OCI-LY7 (cell line): ENCODE results near the gene HSPBP1. TPM values are rescaled to one million over a fixed set of nuclear protein-coding genes. Genes with fewer than 3 reads are reported as not detected.

Experiments used
- BruUV-seq: library from RNA; stranded (reverse); fragments of 400-500 nt; replicated peaks from 2 replicates; lab custom pipeline; 2021; lab: Mats Ljungman, UMichigan
- CTCF ChIA-PET: fragments of 300-600 bp; sonication (Branson Sonifier 250); formaldehyde crosslinking; loops from one replicate; lab custom pipeline; 2022; ENCODE audit warnings: antibody characterized with exemption; ENCODE audit not compliant: unreplicated experiment; lab: Charles Lee
- POLR2A ChIA-PET: fragments of 300-600 bp; sonication (Branson Sonifier 250); formaldehyde crosslinking; loops from one replicate; lab custom pipeline; 2022; ENCODE audit warnings: antibody characterized with exemption; lab: Charles Lee
- DNase-seq: peaks from one replicate; pipeline ENCODE4 v3.0.0-alpha.2; 2015; ENCODE audit warnings: low spot score
- H2AFZ ChIP-seq: fragments of 200-600 bp; sonication (generic), shearing (Covaris generic); 2 replicates; pipeline ENCODE4 v1.6.1; 2014; ENCODE audit warnings: mild to moderate bottlenecking, antibody characterized with exemption, low read length, moderate library complexity
- H3K27ac ChIP-seq: fragments of 200-600 bp; sonication (generic); 2 replicates; pipeline ENCODE4 v1.5.1; 2014; ENCODE audit warnings: mixed run types, low read depth, mild to moderate bottlenecking, moderate library complexity, low read length, inconsistent platforms; ENCODE audit not compliant: poor library complexity, severe bottlenecking
- H3K36me3 ChIP-seq: fragments of 200-600 bp; sonication (generic); 2 replicates; pipeline ENCODE4 v1.6.1; 2014; ENCODE audit warnings: mild to moderate bottlenecking, antibody characterized with exemption, low read length, moderate library complexity, mixed read lengths; ENCODE audit not compliant: insufficient read depth
- H3K4me1 ChIP-seq: fragments of 200-600 bp; sonication (generic); 2 replicates; pipeline ENCODE4 v1.5.1; 2014; ENCODE audit warnings: mild to moderate bottlenecking, low read length; ENCODE audit not compliant: insufficient read depth, poor library complexity, severe bottlenecking
- H3K4me2 ChIP-seq: fragments of 200-600 bp; sonication (generic); 2 replicates; pipeline ENCODE4 v1.6.1; 2014; ENCODE audit warnings: mild to moderate bottlenecking, low read length
- H3K4me3 ChIP-seq: fragments of 200-600 bp; sonication (generic); 2 replicates; pipeline ENCODE4 v1.5.1; 2014; ENCODE audit warnings: mild to moderate bottlenecking, low read depth, low read length; ENCODE audit not compliant: poor library complexity, severe bottlenecking
- H3K79me2 ChIP-seq: fragments of 200-600 bp; sonication (generic); 2 replicates; pipeline ENCODE4 v1.6.1; 2016; ENCODE audit warnings: low read depth, mild to moderate bottlenecking, low read length, moderate library complexity, mixed read lengths; ENCODE audit not compliant: insufficient read depth
- H3K9me2 ChIP-seq: fragments of 200-600 bp; sonication (generic); 2 replicates; pipeline ENCODE4 v1.6.1; 2016; ENCODE audit warnings: mild to moderate bottlenecking, low read length, mixed read lengths; ENCODE audit not compliant: insufficient read depth
- H3K9me3 ChIP-seq: fragments of 200-600 bp; sonication (generic); 2 replicates; pipeline ENCODE4 v1.6.1; 2014; ENCODE audit warnings: mild to moderate bottlenecking, mixed run types, low read length, mixed read lengths
- H4K20me1 ChIP-seq: fragments of 200-600 bp; sonication (generic); 2 replicates; pipeline ENCODE4 v1.6.1; 2014; ENCODE audit warnings: mild to moderate bottlenecking, antibody characterized with exemption, low read length, moderate library complexity, mixed read lengths; ENCODE audit not compliant: insufficient read depth
- EZH2phosphoT487 ChIP-seq: fragments of 200-600 bp; sonication (generic); IDR thresholded peaks from 2 replicates; pipeline ENCODE4 v1.6.1; 2018; ENCODE audit warnings: low read depth, borderline replicate concordance, mild to moderate bottlenecking, mixed run types, antibody characterized with exemption, low read length, moderate library complexity, mixed read lengths
- intact Hi-C: fragments of 100-400 bp; cut with micrococcal nuclease; formaldehyde crosslinking; loops from one replicate; pipeline ENCODE4 v1.10.0; 2022; ENCODE audit not compliant: unreplicated experiment
- total RNA-seq, 2 experiments: library from RNA; depleted of rRNA in 1 of 2; stranded (reverse); fragments of >200 nt in 1 of 2; shearing (Covaris generic) in 1 of 2; gene quantifications; 2 replicates each; pipeline ENCODE4 v1.2.3, GENCODE V29; 2014 to 2022
- TF ChIP-seq, protein P1 (sequence below): fragments of 200-600 bp; sonication (generic); conservative IDR thresholded peaks from 2 replicates; pipeline ENCODE4 v1.5.1; 2014; ENCODE audit warnings: mild to moderate bottlenecking, antibody characterized with exemption, low read length, moderate library complexity, mixed read lengths

The HSPBP1 gene
- total RNA-seq, 2 experiments from 2014 or later, result 38.7 to 41.3 TPM

DNA sequence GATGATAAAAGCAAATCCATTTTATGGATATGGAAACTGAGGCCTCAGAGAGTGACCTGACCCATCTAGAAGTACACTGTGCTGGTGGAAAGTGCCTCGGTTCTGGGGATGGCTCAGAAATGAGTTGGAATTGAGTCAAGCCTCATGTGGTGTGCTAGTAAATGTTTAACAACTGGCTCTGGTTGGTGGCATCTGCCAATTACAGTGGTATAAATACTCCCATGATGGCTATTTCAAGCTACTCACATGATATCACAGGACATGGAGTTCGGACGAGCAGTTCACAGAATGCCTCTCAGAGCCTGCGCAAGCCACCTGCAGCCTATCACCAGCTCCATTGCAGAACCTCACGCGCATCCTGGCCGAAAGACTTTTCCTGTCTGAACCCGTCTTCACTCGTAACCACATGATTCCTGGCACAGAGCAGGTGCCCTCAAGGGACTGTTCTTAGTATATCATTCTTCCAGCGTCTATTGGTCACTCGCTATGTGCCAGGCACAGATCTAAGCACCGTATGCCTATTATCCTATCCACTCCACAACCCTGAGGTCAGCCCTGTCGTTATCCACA, 36.1 kb upstream of the HSPBP1 start:
- Histone ChIP-seq H3K4me2 (no peak overlapping the region), H4K20me1 (no peaks in the 10 kb centered on the region), H3K36me3 (no peaks in the 10 kb centered on the region), H3K9me3 (no peaks in the 10 kb centered on the region), H3K9me2 (no peaks in the 10 kb centered on the region), H3K4me1 (peaks cover 5% of the 10 kb centered on the region), H3K27ac (no peak overlapping the region), H3K79me2 (no peaks in the 10 kb centered on the region), H2AFZ (no peak overlapping the region), H3K4me3 (no peak overlapping the region)
- TF ChIP-seq, protein P1, sequence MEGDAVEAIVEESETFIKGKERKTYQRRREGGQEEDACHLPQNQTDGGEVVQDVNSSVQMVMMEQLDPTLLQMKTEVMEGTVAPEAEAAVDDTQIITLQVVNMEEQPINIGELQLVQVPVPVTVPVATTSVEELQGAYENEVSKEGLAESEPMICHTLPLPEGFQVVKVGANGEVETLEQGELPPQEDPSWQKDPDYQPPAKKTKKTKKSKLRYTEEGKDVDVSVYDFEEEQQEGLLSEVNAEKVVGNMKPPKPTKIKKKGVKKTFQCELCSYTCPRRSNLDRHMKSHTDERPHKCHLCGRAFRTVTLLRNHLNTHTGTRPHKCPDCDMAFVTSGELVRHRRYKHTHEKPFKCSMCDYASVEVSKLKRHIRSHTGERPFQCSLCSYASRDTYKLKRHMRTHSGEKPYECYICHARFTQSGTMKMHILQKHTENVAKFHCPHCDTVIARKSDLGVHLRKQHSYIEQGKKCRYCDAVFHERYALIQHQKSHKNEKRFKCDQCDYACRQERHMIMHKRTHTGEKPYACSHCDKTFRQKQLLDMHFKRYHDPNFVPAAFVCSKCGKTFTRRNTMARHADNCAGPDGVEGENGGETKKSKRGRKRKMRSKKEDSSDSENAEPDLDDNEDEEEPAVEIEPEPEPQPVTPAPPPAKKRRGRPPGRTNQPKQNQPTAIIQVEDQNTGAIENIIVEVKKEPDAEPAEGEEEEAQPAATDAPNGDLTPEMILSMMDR, result no peak
- no peak for TF ChIP-seq EZH2phosphoT487
- BruUV-seq, result no TSS peak
- CTCF ChIA-PET, result interaction anchor here (0.6 kb wide), 1 partner anchor 23 kb away, joined by 4 read pairs; no protein-coding TSS in a partner anchor
- DNase-seq, result no peak
- intact Hi-C loops, result no loop called here
- POLR2A ChIA-PET, result no interaction called here

- POLR2A ChIA-PET, result no interaction called here
- BruUV-seq, result no TSS peak
Observed at GRCh38 chr19:55314396-55314795, 34.5 kb upstream of the HSPBP1 start.

More at GRCh38 chr19:55314396-55314795, 34.5 kb upstream of the HSPBP1 start:
- H3K36me3 ChIP-seq, result peaks cover 5% of the 10 kb centered on the region
- CTCF ChIA-PET, result no interaction called here
- no peaks in the 10 kb centered on the region for H4K20me1 ChIP-seq
- H3K4me2 ChIP-seq, result no peak overlapping the region
- H3K4me1 ChIP-seq, result peaks cover 21% of the 10 kb centered on the region
- H3K4me3 ChIP-seq, result no peak overlapping the region
- no peak overlapping the region for H2AFZ ChIP-seq
- DNase-seq, result no peak
- TF ChIP-seq, protein P1, result no peak
- TF ChIP-seq EZH2phosphoT487, result no peak
- H3K27ac ChIP-seq, result no peak overlapping the region
- H3K79me2 ChIP-seq, result no peaks in the 10 kb centered on the region
- H3K9me2 ChIP-seq, result no peaks in the 10 kb centered on the region
- intact Hi-C loops, result no loop called here
- no peaks in the 10 kb centered on the region for H3K9me3 ChIP-seq
